LoVo (cell line): Measurements from ENCODE around the gene LHX8.
"Not testable (repeated sequence)": the region's sequence is repeated elsewhere in the genome, so short reads cannot be mapped to it uniquely, and the experiment has no call there.

Source experiments
- DNase-seq: peaks from one replicate; pipeline ENCODE4 v3.0.0-alpha.2; 2016; ENCODE audit warnings: low spot score

Gene LHX8

GRCh38 chr1:75133750-75134646 lies at the start of gene LHX8:
TSS of gene LHX8 (plus strand) at chr1:75134388. CDS start at chr1:75136615, 2,227 bp downstream.
- DNase-seq, result no peak

- DNase-seq, result no peak
Observed at GRCh38 chr1:75085931-75086330, 48.3 kb upstream of the LHX8 start.

GRCh38 chr1:75087278-75087677 lies 46.9 kb upstream of the LHX8 start:
- DNase-seq, result no peak

GRCh38 chr1:75092141-75092540 lies 42.0 kb upstream of the LHX8 start:
- no peak for DNase-seq

- DNase-seq, result no peak
Observed at GRCh38 chr1:75097654-75098053, 36.5 kb upstream of the LHX8 start.

- DNase-seq, result no peak
Observed at GRCh38 chr1:75099581-75099980, 34.6 kb upstream of the LHX8 start.

GRCh38 chr1:75100481-75101092 lies 33.6 kb upstream of the LHX8 start:
- peak; percentile 14 for DNase-seq

- not testable (repeated sequence) for DNase-seq
Observed at GRCh38 chr1:75112362-75112951, 21.7 kb upstream of the LHX8 start.

GRCh38 chr1:75115654-75116053 lies 18.5 kb upstream of the LHX8 start:
- DNase-seq, result no peak

GRCh38 chr1:75123756-75124155 lies 10.4 kb upstream of the LHX8 start:
- DNase-seq, result no peak

GRCh38 chr1:75124510-75124909 lies 9.7 kb upstream of the LHX8 start:
- no peak for DNase-seq

GRCh38 chr1:75125161-75125726 lies 8.9 kb upstream of the LHX8 start:
- no peak for DNase-seq

- no peak for DNase-seq
Observed at GRCh38 chr1:75126611-75127101, 7.5 kb upstream of the LHX8 start.

GRCh38 chr1:75127916-75128717 lies 6.1 kb upstream of the LHX8 start:
- DNase-seq, result no peak

GRCh38 chr1:75129660-75129982 lies 4.6 kb upstream of the LHX8 start:
- DNase-seq, result no peak

GRCh38 chr1:75129983-75130789 lies 4.0 kb upstream of the LHX8 start:
- no peak for DNase-seq

- no peak for DNase-seq
Observed at GRCh38 chr1:75130865-75131564, 3.2 kb upstream of the LHX8 start.

- DNase-seq, result no peak
Observed at GRCh38 chr1:75131565-75132241, 2.5 kb upstream of the LHX8 start.

GRCh38 chr1:75132242-75132811 lies 1.9 kb upstream of the LHX8 start:
- DNase-seq, result no peak
